HL-60 (cell line): ENCODE data around the gene ICAM1.

Experiments used
- DNase-seq, 2 experiments: peaks; one replicate each; pipeline ENCODE4 v3.0.0-alpha.2; 2010 to 2020; ENCODE audit warnings: low read depth in 1 of 2, low spot score in 1 of 2
- H3K27ac ChIP-seq: fragments of 250-450 bp; sonication (Bioruptor Pico); replicated peaks from 2 replicates; pipeline ENCODE4 v1.5.1; 2020; ENCODE audit warnings: mild to moderate bottlenecking, moderate library complexity
- H3K27me3 ChIP-seq: fragments of 250-450 bp; sonication (Bioruptor Pico); 2 replicates; pipeline ENCODE4 v1.5.1; 2021; ENCODE audit warnings: mild to moderate bottlenecking, moderate library complexity; ENCODE audit not compliant: insufficient read depth, poor library complexity, severe bottlenecking
- H3K4me3 ChIP-seq: replicated peaks from 2 replicates; pipeline ENCODE4 v1.5.1; 2011; ENCODE audit warnings: mild to moderate bottlenecking, control low read depth, low read length; ENCODE audit not compliant: insufficient read depth
- GABPA ChIP-seq: IDR thresholded peaks from 2 replicates; pipeline ENCODE4 v1.6.1; 2012; ENCODE audit warnings: low read depth
- POLR2AphosphoS5 ChIP-seq: IDR thresholded peaks from 2 replicates; pipeline ENCODE4 v1.6.1; 2012; ENCODE audit warnings: low read depth
- SPI1 ChIP-seq: IDR thresholded peaks from 2 replicates; pipeline ENCODE4 v1.6.1; 2012; ENCODE audit warnings: low read depth, mild to moderate bottlenecking, borderline replicate concordance
- TF ChIP-seq, protein P1 (sequence below): IDR thresholded peaks from one replicate; pipeline ENCODE4 v1.5.1; 2011; ENCODE audit warnings: low read length, control low read depth, inconsistent platforms; ENCODE audit not compliant: insufficient read depth
- TF ChIP-seq, protein P2 (sequence below): IDR thresholded peaks from 2 replicates; pipeline ENCODE4 v1.6.1; 2012; ENCODE audit warnings: low read depth; ENCODE audit not compliant: insufficient replicate concordance

Gene ICAM1

DNA sequence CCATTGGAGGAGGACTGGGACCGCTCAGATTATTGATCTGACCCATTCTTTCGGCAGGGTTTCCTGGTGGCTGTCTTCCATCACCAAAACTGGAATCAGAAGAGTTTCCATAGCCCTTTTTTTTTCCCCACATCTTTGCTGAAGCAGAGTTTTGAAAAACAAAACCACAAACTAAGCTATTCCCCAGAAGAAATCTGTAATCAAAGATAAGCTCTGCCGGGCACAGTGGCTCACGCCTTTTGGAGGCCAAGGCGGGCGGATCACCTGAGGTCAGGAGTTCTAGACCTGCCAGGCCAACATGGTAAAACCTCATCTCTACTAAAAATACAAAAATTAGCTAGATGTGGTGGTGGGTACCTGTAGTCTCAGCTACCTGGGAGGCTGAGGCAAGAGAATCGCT, 4.2 kb upstream of the ICAM1 start:
- Histone ChIP-seq H3K4me3 (no peak overlapping the region), H3K27me3 (peaks cover 2% of the 10 kb centered on the region), H3K27ac (no peak overlapping the region)
- no peak for TF ChIP-seq POLR2AphosphoS5
- TF ChIP-seq GABPA = no peak
- no peak for DNase-seq

DNA sequence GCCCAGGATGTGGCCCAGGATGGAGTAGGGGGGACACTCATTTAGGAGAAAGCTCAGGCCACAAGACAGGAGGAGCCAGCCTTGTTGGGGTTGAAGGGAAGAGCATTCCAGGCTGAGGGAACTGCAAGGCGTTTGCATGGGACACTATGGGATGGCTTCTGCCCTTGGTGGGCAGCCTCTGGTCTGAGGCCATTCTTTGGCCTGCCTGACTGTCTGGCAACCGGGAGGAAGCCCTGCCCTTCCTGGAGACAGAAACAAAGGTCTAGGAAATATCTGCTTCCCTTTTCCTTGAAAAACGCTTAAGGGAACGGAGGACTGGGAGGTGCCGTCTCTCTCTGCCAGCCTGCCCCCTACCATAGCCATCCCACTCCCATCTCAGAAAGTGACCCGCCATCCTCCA, 2.8 kb upstream of the ICAM1 start:
- no peak overlapping the region for H3K27ac ChIP-seq
- TF ChIP-seq, protein P1, sequence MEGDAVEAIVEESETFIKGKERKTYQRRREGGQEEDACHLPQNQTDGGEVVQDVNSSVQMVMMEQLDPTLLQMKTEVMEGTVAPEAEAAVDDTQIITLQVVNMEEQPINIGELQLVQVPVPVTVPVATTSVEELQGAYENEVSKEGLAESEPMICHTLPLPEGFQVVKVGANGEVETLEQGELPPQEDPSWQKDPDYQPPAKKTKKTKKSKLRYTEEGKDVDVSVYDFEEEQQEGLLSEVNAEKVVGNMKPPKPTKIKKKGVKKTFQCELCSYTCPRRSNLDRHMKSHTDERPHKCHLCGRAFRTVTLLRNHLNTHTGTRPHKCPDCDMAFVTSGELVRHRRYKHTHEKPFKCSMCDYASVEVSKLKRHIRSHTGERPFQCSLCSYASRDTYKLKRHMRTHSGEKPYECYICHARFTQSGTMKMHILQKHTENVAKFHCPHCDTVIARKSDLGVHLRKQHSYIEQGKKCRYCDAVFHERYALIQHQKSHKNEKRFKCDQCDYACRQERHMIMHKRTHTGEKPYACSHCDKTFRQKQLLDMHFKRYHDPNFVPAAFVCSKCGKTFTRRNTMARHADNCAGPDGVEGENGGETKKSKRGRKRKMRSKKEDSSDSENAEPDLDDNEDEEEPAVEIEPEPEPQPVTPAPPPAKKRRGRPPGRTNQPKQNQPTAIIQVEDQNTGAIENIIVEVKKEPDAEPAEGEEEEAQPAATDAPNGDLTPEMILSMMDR = no peak
- TF ChIP-seq POLR2AphosphoS5 (no peak), SPI1 (no peak)
- DNase-seq = no peak
- no peak overlapping the region for H3K4me3 ChIP-seq
- H3K27me3 ChIP-seq = peaks cover 2% of the 10 kb centered on the region

DNA sequence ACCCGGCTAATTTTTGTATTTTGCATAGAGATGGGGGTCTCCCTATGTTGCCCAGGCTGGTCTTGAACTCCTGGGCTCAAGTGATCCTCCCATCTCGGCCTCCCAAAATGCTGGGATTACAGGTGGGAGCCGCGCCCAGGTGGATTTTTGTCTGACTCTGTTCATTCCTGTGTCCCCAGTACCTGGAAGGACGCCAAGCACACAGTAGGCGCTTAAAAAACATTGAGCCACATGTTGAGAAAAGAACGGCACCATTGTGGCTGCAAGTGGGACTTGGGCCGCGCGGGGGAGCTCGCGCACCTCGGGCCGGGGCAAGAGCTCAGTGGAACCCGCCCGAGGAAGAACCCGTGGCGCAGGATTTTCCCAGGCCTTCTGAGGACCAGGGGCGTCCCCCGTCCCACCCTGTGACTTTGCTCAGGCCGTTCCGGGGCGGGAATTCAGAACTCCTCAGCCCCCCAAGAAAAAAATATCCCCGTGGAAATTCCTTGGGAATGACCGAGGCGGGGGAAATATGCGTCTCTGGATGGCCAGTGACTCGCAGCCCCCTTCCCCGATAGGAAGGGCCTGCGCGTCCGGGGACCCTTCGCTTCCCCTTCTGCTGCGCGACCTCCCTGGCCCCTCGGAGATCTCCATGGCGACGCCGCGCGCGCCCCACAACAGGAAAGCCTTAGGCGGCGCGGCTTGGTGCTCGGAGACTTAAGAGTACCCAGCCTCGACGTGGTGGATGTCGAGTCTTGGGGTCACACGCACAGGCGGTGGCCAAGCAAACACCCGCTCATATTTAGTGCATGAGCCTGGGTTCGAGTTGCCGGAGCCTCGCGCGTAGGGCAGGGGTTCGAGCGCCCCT, 1.4 kb upstream of the ICAM1 start:
- TF ChIP-seq SPI1 = no peak
- no peak for TF ChIP-seq POLR2AphosphoS5
- TF ChIP-seq GABPA = no peak
- TF ChIP-seq, protein P2, sequence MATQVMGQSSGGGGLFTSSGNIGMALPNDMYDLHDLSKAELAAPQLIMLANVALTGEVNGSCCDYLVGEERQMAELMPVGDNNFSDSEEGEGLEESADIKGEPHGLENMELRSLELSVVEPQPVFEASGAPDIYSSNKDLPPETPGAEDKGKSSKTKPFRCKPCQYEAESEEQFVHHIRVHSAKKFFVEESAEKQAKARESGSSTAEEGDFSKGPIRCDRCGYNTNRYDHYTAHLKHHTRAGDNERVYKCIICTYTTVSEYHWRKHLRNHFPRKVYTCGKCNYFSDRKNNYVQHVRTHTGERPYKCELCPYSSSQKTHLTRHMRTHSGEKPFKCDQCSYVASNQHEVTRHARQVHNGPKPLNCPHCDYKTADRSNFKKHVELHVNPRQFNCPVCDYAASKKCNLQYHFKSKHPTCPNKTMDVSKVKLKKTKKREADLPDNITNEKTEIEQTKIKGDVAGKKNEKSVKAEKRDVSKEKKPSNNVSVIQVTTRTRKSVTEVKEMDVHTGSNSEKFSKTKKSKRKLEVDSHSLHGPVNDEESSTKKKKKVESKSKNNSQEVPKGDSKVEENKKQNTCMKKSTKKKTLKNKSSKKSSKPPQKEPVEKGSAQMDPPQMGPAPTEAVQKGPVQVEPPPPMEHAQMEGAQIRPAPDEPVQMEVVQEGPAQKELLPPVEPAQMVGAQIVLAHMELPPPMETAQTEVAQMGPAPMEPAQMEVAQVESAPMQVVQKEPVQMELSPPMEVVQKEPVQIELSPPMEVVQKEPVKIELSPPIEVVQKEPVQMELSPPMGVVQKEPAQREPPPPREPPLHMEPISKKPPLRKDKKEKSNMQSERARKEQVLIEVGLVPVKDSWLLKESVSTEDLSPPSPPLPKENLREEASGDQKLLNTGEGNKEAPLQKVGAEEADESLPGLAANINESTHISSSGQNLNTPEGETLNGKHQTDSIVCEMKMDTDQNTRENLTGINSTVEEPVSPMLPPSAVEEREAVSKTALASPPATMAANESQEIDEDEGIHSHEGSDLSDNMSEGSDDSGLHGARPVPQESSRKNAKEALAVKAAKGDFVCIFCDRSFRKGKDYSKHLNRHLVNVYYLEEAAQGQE = no peak
- TF ChIP-seq, protein P1 = peak; percentile 84
- Histone ChIP-seq H3K27me3 (peaks cover 2% of the 10 kb centered on the region), H3K4me3 (peak overlapping the region; percentile 32), H3K27ac (peak overlapping the region; percentile 59)
- peak in 1 of 2 experiments; percentile 84 for DNase-seq

DNA sequence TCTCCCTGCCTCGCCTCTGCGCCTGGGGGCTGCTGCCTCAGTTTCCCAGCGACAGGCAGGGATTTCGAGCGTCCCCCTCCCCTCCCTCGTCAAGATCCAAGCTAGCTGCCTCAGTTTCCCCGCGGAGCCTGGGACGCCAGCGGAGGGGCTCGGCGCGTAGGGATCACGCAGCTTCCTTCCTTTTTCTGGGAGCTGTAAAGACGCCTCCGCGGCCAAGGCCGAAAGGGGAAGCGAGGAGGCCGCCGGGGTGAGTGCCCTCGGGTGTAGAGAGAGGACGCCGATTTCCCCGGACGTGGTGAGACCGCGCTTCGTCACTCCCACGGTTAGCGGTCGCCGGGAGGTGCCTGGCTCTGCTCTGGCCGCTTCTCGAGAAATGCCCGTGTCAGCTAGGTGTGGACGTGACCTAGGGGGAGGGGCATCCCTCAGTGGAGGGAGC, 722 bp upstream of the ICAM1 start:
- DNase-seq = peak; percentile 92
- Histone ChIP-seq H3K27ac (peak overlapping the region; percentile 59), H3K4me3 (peak overlapping the region; percentile 32), H3K27me3 (peaks cover 2% of the 10 kb centered on the region)
- no peak for TF ChIP-seq GABPA
- peak; percentile 76 for TF ChIP-seq POLR2AphosphoS5
- TF ChIP-seq, protein P2 = no peak
- TF ChIP-seq, protein P1 = no peak
- TF ChIP-seq SPI1 = peak; percentile 90
